Measurements from ENCODE around the gene RALGPS1.

RALGPS1 gene

DNA sequence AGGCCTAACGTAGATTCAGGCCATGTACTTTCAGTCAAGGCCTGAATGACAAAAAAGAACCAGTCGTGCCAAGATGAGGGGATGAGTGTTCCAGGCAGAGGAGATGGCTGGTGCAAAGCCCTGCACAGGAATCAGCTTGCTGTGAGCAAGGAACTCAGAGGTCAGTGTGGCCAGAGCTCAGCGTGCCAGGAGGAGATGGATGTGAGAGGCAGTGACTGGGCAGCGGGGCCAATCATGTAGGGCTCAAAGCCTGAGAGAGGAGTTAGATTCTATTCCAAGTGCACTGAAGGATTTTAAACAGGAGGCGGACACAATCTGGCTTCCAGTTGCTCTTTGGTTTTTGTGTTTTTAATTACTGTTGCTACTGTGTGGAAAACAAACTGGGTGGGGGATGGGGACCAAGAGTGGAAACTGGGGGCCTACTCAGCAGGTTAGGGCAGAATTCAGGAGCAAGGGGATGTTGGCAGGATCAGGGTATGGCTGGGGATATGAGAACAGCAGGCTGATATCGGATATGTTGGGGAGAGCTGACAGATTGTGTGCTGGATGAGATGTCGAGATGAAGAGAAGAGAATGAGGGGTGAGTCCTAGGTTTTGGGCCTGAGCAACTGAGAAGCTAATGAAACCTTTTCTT lies 143.5 kb downstream of the RALGPS1 start:
- DNase-seq: no peak

DNA sequence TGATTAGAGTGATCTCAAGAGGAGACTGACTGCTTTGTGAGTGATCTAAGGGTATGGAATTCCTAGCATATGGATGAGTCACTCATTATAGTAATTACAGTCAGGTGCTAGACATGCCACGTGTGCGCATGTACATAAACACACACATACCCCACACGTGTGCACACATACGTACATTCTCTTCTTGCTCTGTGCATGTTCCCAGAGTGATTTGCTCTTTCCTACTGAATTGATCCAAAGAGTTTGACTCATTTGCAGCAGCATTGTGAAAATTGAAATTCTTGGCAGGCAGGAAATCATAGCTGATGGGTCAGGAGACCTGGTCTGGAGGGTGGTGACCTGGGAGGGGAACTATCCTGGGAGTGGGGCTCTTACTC lies 144.1 kb downstream of the RALGPS1 start:
- DNase-seq: no peak

DNA sequence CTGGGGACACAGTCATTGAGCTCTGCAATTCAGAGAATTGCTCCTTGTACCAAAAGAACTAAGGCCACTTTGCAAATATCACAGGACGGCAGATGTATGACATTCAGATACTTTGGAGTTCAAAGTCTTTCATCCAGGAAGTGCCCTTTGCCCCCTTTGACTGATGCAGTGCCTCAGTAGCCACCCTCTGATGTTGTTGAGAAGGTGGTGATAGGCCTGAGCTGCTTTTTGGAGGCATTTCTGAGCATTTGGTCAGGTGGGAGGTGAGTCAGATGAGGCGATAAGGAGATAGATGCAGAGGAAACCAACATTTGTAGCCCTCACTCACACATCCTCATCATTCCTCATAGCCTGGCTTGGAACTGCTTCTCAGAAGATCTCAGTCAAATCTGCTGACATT lies 144.4 kb downstream of the RALGPS1 start:
- DNase-seq: no peak

DNA sequence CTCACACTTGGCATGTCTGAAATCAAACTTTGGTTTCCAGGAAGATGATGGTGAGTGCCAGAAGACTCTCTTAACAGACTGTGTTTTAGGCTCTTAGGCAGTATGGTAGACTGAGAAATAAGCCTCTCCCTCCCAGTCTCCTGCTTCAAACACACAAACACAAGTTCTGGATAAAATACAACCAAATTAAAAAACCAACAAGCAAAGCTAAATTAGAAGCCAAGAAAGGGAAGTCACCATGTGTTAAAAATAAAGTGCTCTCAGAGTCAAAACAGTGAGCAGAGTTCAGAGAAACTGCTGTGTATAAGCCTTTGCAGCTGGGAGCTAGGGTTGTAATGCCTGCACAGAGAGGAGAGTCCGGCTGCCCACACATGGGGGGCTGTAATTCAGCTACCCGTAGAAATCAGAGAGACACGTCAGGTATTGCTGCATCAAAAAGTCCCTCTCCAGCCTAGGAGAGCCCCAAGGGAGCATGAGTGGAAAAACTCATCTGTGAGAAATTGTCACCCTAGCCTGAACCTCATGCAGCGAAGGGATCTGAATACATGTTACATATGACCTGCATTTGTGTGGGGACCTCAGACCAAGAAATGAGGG lies 145.3 kb downstream of the RALGPS1 start:
- no peak for DNase-seq

DNA sequence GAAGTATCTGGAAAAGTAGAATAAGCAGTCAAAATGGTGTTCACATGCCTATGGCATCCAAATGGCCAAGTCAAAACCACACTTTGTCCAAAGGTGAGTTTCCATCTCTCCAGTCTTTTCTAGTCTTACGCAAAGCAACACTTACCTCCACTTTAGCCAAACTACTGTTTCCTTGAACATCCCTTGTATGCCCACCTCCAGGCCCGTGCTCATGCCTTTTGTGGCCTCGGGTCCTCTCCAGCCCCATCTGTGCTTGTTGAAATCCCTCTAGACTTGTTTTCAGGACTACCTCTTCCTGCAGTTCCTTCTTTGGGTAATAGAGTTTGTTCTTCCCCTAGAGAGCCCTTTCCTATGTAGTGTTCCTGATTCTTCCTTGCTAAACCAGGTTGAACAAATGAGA lies 146.8 kb downstream of the RALGPS1 start:
- no peak for DNase-seq

DNA sequence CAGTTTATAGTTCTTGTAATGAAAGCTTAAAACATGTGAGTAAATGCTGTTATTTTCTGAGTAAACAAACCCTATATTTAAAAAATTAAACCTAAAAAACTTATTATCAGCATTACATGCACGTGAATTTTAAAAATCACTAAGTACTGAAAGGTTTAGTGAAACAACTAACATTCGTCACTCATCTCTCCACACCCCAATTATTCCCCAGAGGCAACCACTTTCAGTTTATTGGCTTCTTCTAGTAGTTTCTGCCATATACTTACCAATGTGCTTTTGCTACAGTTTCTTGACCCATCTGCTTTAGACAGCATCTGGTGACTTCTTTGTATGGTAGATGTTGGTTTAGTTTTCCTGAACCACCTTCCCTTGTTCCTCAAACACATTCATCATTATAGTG lies 149.8 kb downstream of the RALGPS1 start:
- no peak for DNase-seq

DNA sequence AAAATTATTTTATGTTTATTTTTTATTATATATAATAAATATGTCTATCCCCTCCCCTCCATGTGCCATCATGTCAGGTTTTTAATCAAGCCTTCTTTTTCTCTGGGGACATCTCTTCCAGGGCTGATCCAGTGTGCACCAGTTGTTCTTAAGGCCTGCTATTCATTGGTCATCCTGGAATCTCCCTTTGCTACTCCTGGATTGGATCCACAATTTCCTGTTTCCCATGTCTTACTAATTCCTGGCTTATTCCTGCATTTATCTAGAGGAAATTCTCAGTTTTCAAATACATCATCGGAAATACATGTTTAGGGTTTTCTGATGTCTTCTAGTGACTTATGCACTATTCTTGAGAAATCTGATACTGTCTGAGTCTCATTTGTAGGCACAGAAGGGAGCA lies 151.0 kb downstream of the RALGPS1 start:
- no peak for DNase-seq

DNA sequence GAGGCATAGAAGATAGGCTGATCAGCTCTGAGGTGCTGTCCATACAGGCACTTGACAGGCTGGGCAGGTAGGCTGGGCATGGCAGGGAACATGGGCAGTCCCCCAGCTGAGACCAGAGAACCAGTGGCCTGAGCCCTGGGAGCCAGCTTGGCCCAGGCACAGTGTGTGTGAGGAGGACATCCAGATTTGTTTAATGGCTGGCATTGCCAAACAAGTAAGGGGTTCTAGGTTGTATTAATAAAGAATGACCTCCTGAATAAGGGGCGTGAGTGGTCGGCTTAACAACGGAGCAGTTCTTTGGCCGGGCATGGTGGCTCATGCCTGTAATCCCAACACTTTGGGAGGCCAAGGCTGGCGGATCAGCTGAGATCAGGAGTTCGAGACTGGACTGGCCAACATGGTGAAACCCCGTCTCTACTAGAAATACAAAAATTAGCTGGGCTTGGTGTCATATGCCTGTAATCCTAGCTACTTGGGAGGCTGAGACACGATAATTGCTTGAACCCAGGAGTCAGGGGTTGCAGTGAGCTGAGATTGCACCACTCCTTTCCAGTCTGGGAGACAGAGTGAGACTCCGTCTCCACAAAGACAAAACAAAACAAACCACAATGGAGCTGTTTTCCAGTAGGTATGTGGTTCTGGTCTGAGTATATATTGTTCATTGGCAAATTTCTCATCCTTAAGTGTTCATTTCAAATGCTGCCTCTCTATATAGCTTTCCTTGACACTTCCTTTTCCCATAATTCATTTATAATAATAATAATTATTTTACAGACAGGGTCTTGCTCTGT lies 151.7 kb downstream of the RALGPS1 start:
- no peak for DNase-seq

DNA sequence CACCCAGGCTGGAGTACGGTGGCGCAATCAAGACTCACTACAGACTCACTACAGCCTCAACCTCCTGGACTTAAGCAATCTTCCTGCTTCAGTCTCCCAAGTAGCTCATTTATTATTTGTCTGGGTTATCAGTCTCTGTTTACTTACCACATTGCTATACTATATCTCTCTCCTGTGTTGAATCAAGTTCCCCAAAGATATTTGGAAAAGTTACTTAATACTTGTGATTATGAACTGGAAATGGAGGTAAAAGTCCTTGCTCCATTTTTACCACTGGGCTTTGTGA lies 152.2 kb downstream of the RALGPS1 start:
- DNase-seq: no peak

DNA sequence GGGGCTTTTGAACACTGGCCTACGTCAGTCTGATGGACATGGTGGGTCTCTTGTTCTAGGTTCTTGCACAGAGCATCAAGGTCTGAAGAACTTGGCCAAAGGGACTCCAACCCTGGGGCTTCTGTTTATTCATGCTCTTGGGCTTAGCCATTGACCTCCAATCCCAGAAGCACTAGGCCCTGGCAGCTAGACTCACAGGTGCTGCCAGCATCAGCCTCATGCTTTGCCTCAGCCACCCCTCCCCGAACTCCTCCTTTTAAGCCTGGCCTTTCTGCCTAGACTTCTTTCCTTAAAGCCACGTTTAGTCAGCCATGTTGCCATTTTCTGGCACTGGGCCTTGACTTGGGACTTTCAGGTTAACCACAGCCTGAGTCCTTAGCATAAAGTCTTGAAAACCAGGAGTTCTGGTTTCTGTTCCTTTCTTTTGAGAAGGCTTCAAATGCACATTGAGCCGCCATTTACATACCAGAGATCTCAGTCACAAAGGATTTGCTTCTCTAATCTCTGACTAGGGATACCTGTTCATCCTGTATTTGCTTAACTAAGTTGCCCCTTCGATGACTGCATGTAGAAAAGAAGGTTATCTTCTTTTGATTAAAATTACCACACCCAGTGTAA lies 153.1 kb downstream of the RALGPS1 start:
- no peak for DNase-seq

DNA sequence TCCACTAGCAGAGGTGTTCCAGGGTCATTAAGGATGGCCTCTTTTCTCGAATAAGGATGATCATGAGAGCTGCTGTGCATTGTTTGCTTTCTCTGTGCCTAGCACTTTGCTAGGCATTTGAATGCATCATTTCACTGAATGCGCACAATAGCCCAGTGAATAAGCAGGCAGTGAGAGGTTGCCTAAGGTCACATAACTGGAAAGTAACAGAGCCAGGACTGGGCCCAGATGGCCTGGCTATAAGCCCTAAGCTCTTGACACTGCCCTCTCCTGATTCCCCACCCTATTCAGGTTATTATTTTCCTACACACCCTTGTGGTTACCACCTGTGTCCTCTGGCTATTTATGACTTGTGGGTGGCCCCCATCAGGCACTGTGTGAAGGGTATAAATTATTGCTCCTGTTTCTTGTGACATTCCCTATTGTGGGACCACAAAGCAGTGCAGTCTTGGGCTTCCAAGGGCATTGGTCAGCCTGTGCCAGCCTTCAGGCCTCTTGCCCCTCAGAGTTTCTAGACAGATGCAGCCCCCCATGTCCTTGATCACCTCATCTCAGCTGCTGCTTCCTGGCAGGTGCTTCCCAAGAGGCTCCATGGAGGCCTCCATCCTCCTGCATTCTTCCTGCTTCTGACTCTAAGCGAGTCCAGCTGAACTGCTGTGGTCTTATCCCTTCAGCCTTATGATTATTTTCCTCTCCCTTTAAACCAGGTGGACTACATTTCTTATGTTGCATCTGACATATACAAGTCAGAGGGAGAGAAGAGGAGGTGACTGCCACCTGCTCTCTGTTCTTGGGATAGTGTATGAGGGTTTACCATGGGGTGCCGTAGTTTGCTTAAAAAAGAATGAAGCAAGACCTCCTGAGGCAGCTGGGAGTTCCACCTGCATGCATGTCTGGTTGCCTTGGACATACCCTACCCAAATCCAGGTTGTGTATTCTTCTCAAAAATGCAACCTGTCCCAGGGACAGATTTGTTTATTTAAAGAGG lies 160.3 kb downstream of the RALGPS1 start:
- DNase-seq: no peak

DNA sequence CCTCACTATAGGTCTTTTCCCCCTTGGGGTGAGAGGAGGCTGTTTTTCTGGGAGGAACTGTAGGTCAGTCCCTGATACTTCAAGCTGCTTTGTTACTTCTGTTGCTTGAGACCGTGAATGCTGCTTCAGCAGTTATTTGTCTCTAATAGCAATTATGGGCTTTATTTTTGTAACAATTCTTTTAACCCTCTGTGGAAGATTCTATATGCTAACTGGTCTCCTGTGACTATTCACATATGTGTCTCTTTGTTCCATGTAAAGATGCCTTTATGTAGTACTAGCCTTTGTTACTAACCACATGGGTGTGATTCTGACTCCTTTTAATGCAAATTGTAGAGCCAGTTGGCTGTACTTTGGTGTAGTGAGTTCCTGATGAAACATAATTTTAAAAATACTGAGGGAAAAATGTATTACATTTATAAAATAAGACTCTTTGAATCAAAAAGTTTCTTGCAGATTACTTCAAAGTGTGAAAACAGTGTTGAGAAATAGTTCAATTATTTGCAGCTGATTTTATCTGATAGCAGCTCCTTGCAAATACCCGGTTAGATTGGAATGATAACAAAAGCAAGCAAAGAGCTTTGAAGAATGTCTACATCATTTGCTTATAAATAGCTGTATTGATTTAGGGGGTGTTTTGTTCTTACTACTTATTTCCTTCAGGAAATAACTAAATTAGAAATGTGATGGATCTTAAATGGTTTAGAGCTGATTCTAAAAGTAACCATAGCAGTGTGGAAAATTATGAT lies 161.2 kb downstream of the RALGPS1 start:
- no peak for DNase-seq

DNA sequence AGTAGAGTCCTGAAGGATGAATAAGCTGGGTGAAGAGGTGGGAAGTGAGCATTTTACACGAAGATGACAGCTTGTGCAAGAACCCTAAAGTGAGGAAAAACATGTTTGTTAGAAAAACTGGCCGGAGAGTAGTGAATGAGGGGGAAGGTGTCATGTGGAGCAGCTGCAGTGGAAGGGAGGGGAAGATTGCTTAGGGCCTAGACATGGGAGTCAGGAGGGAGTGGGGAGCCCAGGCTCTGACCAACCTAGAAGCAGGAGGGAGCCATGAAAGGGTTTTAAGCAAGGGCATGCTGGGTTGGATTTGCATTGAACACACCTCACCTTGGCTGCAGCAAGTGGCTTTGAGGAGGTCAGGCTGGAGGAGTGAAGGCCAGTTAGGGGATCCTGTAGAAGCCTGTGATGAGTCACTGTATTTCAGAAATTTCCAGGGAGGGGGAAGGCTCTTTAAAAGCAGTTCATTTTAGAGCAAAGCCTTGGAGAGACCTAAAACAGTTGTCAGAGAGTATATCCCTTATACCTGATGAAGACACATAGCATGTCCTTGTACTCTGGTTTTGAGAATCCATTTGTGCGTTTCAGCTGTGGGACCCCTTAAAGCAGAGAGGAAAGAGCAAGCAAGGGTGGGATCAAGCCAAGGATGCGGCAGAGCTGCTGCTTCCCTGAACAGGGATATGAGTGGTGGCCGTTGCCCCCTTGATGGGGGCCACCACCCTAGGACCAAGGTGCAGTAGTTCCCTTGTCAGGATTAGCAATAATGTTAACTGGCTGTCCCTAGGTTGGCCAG lies 162.5 kb downstream of the RALGPS1 start:
- DNase-seq: no peak

DNA sequence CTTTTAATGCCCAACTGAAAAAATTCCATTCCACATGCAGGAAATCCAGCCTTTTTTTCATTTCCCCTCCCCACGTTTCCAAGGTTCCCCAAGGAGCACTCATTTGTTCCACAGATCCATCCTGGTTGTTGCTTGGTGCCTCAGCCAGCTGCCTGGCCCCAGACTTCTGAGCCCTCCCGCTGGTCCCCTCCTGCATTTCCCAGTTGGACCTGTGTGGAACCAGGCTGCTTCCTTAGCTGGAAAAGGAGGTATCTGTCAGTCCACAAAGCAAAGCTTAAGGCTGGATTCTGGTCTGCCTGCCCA lies 163.0 kb downstream of the RALGPS1 start:
- DNase-seq: no peak

DNA sequence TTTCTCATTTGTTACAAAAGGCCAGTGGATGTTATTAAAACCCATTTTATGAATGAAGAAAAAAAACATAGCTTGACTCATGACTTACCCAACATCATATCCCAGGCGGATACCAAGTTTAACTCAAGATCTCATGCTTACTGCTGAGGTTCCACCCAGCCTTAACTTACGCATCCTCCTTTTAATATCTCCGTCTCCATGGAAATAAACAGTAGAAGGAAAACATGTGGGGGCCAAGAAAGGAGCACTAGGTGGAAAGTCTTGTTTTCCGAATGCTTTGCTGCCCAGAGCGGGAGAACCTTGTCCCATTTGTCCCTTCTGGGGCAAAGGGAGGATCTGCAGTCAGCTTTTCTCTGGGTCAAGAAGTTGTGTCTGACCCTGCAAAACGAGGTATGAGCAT lies 163.8 kb downstream of the RALGPS1 start:
- DNase-seq: no peak

DNA sequence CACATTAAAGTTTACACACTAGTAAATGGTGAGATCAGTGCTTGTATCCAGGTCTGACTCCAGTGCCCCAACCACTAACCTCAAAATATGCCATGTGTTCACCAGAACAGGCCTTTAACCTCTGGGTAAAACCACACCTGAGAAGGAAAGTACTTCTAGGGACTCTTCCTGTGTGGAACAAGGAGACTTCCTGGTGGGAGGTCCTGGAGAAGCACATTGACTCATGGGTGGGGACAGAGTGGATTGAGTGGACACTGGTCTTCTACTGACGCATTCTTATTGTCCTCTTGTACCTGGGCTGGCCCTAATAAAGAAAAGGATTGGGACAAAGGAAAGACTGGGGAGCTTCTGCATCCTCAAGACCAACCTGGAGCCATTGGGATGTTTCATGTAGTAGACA lies 164.4 kb downstream of the RALGPS1 start:
- no peak for DNase-seq

DNA sequence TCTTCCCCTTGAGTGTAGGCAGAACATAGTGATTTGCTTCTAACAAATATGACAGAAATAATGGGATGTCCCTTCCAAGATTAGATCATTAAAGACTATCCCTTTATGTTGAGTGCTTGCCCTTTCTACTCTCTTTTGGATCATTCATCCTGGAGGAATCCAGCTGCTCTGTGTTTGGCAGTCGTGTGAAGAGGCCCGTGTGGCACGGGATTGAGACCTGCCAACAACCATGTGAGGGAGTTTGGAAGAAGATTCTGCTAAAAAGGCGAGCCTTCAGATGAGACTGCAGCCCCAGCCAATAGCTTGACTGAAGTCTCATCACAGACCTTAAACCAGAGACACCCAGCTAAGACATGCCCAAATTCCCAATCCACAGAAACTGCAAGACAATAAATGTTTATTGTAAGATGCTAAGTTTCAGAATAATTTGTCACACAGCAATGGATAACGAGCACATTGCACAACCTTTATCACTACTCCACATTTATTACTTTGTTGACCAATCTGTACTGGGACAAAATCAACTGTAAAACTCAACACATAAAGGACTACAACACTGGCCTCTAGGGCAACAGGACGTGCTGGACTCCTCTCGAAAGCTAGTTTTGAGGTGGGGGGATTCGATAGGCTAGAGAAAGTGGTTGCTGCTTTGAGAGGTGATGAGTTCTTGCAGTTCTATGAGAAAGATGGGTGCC lies 165.0 kb downstream of the RALGPS1 start:
- no peak for DNase-seq

DNA sequence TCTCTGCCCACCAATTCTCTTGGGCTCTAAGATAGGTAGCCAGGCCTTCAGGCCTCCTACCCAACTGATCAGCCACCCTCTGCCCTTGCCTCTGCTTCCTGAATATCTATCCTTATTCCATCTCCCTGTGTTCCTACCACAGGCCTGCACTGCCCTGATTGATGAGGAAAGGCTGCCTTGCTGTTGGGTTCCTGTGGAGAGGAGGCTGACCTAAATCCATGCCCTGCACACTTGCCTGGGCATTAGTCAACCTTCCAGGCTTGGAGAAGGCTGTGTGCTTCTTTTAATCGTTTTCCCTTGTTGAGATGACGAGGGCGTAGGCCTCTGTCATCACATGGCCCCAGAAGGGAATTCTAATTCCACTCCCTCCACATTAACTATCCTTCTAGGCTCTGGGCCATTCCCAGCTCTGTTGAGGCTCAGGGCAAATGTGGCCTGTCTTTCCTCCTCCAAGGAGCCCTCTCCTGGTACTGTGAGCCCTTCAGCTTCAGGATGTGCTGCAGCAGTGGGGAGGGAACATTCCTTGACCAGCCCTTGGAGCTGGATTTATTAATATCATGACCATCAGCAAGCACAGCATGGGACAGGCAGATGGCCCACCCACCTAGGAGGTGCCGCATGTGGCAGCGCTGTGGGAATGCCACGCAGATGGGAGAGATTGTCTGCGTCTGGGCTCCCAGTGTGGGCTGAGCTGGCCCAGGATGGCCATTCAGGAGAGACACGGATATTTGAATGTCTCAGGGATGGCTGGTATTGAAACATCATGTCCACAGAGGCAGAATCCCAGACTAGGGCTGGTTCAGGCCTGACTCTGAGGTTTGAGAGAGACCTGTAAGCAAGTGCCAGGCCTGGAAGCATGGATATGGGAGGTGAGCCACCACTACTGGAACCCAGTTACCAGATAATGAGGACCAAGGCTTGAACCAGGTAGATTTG lies 166.9 kb downstream of the RALGPS1 start:
- DNase-seq: no peak

DNA sequence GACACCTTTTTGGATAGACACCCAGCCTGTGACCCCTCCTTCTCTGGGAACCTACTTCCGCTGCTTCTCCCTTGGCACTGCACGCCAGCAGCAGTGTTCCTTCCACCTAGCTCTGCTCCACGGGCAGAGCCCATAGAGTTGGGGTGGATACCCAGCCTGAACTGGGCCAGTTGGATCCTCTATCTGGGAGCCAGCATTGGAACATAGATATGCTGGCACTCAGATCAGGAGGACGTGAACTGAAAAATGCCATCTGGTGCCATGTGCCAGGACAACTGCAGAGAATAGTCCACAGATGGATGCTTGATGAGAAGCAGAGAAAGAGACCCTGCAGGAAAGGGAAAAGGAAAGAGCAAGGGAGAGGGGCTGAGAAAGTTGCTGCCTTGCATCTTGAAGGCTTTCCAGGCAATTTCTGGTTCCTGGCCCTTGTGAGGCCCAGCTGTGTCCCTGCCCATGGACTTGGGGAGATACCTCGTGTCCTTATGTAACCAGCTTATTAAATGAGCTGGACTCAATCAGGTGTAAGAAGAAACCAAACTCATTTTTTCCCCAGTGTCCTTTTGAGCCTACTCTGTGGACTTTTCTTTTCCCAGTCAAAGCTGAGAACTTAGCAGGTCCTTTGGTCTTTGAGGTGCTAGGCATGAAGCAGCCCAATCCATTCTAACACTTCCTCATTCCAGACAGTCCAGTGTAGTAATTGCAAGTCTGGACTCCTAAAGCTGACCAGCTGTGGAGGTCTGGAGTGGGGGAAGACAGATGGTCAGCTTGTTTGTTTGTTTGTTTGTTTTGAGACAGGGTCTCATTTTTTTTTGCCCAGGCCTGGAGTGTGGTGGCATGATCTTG lies 168.8 kb downstream of the RALGPS1 start:
- no peak for DNase-seq

All from NCI-H2227 treated with DMSO at 0.1 percent for 48 hours (cell line).